Measurements from ENCODE around the gene SRRM5.

GRCh38 chr19:43589277-43589676, 22.6 kb upstream of the SRRM5 start:
- TF ChIP-seq CTCF (conservative IDR thresholded peaks at IDR 0.05; ENCODE audit: low read depth in 2 of 2) (no peak), EZH2 (IDR thresholded peaks at IDR 0.05; ENCODE audit: low read depth, unreplicated experiment) (no peak), ZNF462 (CRISPR knock-in tag; IDR thresholded peaks at IDR 0.05) (no peak), POLR2AphosphoS5 (IDR thresholded peaks at IDR 0.05; ENCODE audit: low read depth) (no peak), ZNF331 (CRISPR knock-in tag; IDR thresholded peaks at IDR 0.05; ENCODE audit: low read depth) (no peak), EZH2phosphoT487 (IDR thresholded peaks at IDR 0.05; ENCODE audit: unreplicated experiment) (no peak)
